IMR-90 (cell line): ENCODE measurements around the gene EML5. TPM values are rescaled to one million over a fixed set of nuclear protein-coding genes. Genes with fewer than 3 reads are reported as not detected.

ENCODE experiments used
- ATAC-seq: fragments of 200-7000 bp; cut with Tn5 transposase; 2 replicates; pipeline ENCODE4 v1.9.1; 2020; ENCODE audit warnings: low read depth, mild to moderate bottlenecking, moderate library complexity
- BruUV-seq: library from RNA; stranded (reverse); fragments of 400-500 nt; replicated peaks from 2 replicates; lab custom pipeline; 2021; lab: Mats Ljungman, UMichigan
- CTCF ChIA-PET: fragments of 300-600 bp; formaldehyde crosslinking; extraction: SDS; loops from one replicate; lab custom pipeline; 2021; ENCODE audit warnings: antibody characterized with exemption; lab: Yijun Ruan, JAX
- POLR2A ChIA-PET: fragments of 300-600 bp; sonication (Branson Sonifier 250); formaldehyde crosslinking; loops from one replicate; lab custom pipeline; 2022; ENCODE audit warnings: antibody characterized with exemption; ENCODE audit not compliant: unreplicated experiment; lab: Charles Lee
- DNase-seq: peaks from one replicate; pipeline ENCODE4 v3.0.0; 2013
- H2AFZ ChIP-seq: replicated peaks from 2 replicates; pipeline ENCODE3; 2013; ENCODE audit warnings: low read length, mild to moderate bottlenecking; ENCODE audit not compliant: poor library complexity
- H2AK5ac ChIP-seq: 2 replicates; pipeline ENCODE4 v1.6.1; 2013; ENCODE audit warnings: low read depth, low read length, inconsistent platforms
- H2AK9ac ChIP-seq: replicated peaks from 2 replicates; pipeline ENCODE3; 2013; ENCODE audit warnings: mild to moderate bottlenecking, low read depth, low read length, moderate library complexity; ENCODE audit not compliant: poor library complexity
- H2BK120ac ChIP-seq: 2 replicates; pipeline ENCODE4 v1.6.1; 2013; ENCODE audit warnings: low read depth, low read length, inconsistent platforms
- H2BK15ac ChIP-seq: 3 replicates; pipeline ENCODE4 v1.6.1; 2013; ENCODE audit warnings: low read depth, low read length, inconsistent platforms
- H2BK20ac ChIP-seq: 2 replicates; pipeline ENCODE4 v1.6.1; 2013; ENCODE audit warnings: low read depth, mild to moderate bottlenecking, inconsistent platforms, low read length, moderate library complexity
- H2BK5ac ChIP-seq: 2 replicates; pipeline ENCODE4 v1.6.1; 2013; ENCODE audit warnings: mild to moderate bottlenecking, low read depth, low read length, inconsistent platforms; ENCODE audit not compliant: poor library complexity, severe bottlenecking
- H3K14ac ChIP-seq: replicated peaks from 2 replicates; pipeline ENCODE4 v1.6.1; 2013; ENCODE audit warnings: low read depth, low read length, inconsistent platforms
- H3K18ac ChIP-seq: 2 replicates; pipeline ENCODE4 v1.6.1; 2013; ENCODE audit warnings: low read depth, low read length, control low read depth
- H3K23ac ChIP-seq: 2 replicates; pipeline ENCODE4 v1.6.1; 2013; ENCODE audit warnings: low read depth, low read length, inconsistent platforms
- H3K27ac ChIP-seq: 2 replicates; pipeline ENCODE4 v1.5.1; 2013; ENCODE audit warnings: mild to moderate bottlenecking, control low read depth, low read length; ENCODE audit not compliant: insufficient read depth
- H3K27me3 ChIP-seq: 2 replicates; pipeline ENCODE4 v1.6.1; 2013; ENCODE audit warnings: low read length; ENCODE audit not compliant: control insufficient read depth, insufficient read depth
- H3K36me3 ChIP-seq: 2 replicates; pipeline ENCODE4 v1.6.1; 2013; ENCODE audit warnings: low read length, mixed read lengths; ENCODE audit not compliant: control insufficient read depth, insufficient read depth
- H3K4ac ChIP-seq: 2 replicates; pipeline ENCODE4 v1.6.1; 2013; ENCODE audit warnings: low read depth, low read length, inconsistent platforms
- H3K4me1 ChIP-seq: 2 replicates; pipeline ENCODE4 v1.6.1; 2013; ENCODE audit warnings: low read length, mixed read lengths; ENCODE audit not compliant: control insufficient read depth, insufficient read depth
- H3K4me2 ChIP-seq: 2 replicates; pipeline ENCODE4 v1.6.1; 2013; ENCODE audit warnings: low read depth, mild to moderate bottlenecking, control low read depth, low read length, moderate library complexity
- H3K4me3 ChIP-seq: 2 replicates; pipeline ENCODE4 v1.5.1; 2013; ENCODE audit warnings: low read depth, mild to moderate bottlenecking, control low read depth, low read length, moderate library complexity; ENCODE audit not compliant: insufficient read depth
- H3K56ac ChIP-seq: 2 replicates; pipeline ENCODE4 v1.6.1; 2013; ENCODE audit warnings: low read length, inconsistent platforms; ENCODE audit not compliant: insufficient read depth; ENCODE audit errors: extremely low read depth
- H3K79me1 ChIP-seq, 2 experiments: 2 replicates each; pipeline ENCODE4 v1.6.1; 2013; ENCODE audit warnings: low read length in 2 of 2, inconsistent platforms in 1 of 2, low read depth in 1 of 2
- H3K9ac ChIP-seq: 2 replicates; pipeline ENCODE4 v1.6.1; 2013; ENCODE audit warnings: low read depth, low read length, control low read depth
- H3K9me1 ChIP-seq: 2 replicates; pipeline ENCODE4 v1.6.1; 2013; ENCODE audit warnings: low read length, inconsistent platforms; ENCODE audit not compliant: insufficient read depth
- H3K9me3 ChIP-seq: 2 replicates; pipeline ENCODE4 v1.6.1; 2013; ENCODE audit warnings: low read length; ENCODE audit not compliant: control insufficient read depth, insufficient read depth
- H4K20me1 ChIP-seq: 2 replicates; pipeline ENCODE4 v1.6.1; 2013; ENCODE audit warnings: low read length, inconsistent platforms; ENCODE audit not compliant: insufficient read depth
- H4K5ac ChIP-seq: 2 replicates; pipeline ENCODE4 v1.6.1; 2013; ENCODE audit warnings: mild to moderate bottlenecking, low read depth, low read length, control low read depth
- H4K8ac ChIP-seq, 2 experiments: 2 replicates each; pipeline ENCODE4 v1.6.1; 2013; ENCODE audit warnings: low read depth in 2 of 2, low read length in 2 of 2, control low read depth in 1 of 2, inconsistent platforms in 1 of 2
- H4K91ac ChIP-seq: 2 replicates; pipeline ENCODE4 v1.6.1; 2013; ENCODE audit warnings: low read depth, low read length, inconsistent platforms; ENCODE audit not compliant: insufficient read depth
- CEBPB ChIP-seq: IDR thresholded peaks from 2 replicates; pipeline ENCODE4 v1.6.1; 2012; ENCODE audit warnings: low read depth, low read length, improper control_type of control experiment
- MAFK ChIP-seq: IDR thresholded peaks from 2 replicates; pipeline ENCODE4 v1.6.1; 2012; ENCODE audit warnings: low read depth, low read length, improper control_type of control experiment
- RFX5 ChIP-seq: IDR thresholded peaks from 2 replicates; pipeline ENCODE4 v1.8.0; 2012; ENCODE audit warnings: low read depth, mild to moderate bottlenecking, low read length, moderate library complexity
- SMC3 ChIP-seq: fragments of 150-350 bp; IDR thresholded peaks from 2 replicates; pipeline ENCODE4 v1.6.1; 2016; ENCODE audit warnings: low read depth, mild to moderate bottlenecking, antibody characterized with exemption, low read length, moderate library complexity
- WGBS, 2 experiments: methylation state at CpG; one replicate each; pipeline versions ENCODE4 v1.1.5 to v1.1.7; 2013; ENCODE audit warnings: missing lambda C conversion rate in 2 of 2; ENCODE audit not compliant: insufficient read length in 1 of 2; ENCODE audit errors: extremely low coverage in 2 of 2; 5-methylcytosine and 5-hydroxymethylcytosine counted together
- dilution Hi-C: fragments of 300-500 bp; cut with HindIII; formaldehyde crosslinking; loops from one replicate; pipeline ENCODE4 v1.14.3; 2018; ENCODE audit warnings: low sequenced_read_pairs; ENCODE audit not compliant: unreplicated experiment
- in situ Hi-C: fragments of 300-500 bp; cut with MboI; formaldehyde crosslinking; loops from 3 replicates; pipeline ENCODE4 v1.14.3; 2019; ENCODE audit warnings: low sequenced_read_pairs, inconsistent platforms, mixed read lengths
- intact Hi-C: fragments of 100-400 bp; cut with micrococcal nuclease; formaldehyde crosslinking; loops from 2 replicates; pipeline ENCODE4 v1.10.0; 2022
- polyA plus RNA-seq, 3 experiments: library from polyadenylated mRNA; depleted of rRNA; stranded (reverse); fragments of >200 nt; gene quantifications; 2 replicates each; pipeline ENCODE4 v1.2.3, GENCODE V29; 2012; ENCODE audit warnings: low replicate concordance in 1 of 3
- total RNA-seq: library from RNA; depleted of rRNA; stranded (reverse); fragments of >200 nt; gene quantifications from 2 replicates; pipeline ENCODE4 v1.2.3, GENCODE V29; 2012

EML5 gene
- total and polyA plus RNA-seq, 2 of the 4 experiments (the other 2 are of a cell fraction), result 8.1 to 22.2 TPM

- Histone ChIP-seq H2AFZ (no peak overlapping the region), H3K23ac (0 out of 2 replicates have a peak overlapping the region, but pooled peaks have one; percentile 45), H2BK120ac (peak overlapping the region; percentile 53), H2AK5ac (no peak overlapping the region), H2BK5ac (peak overlapping the region; percentile 75), H3K9ac (no peak overlapping the region), H3K14ac (peak overlapping the region; percentile 69; the same call in 1 of the 2 replicates), H3K4me1 (peaks cover 17% of the 10 kb centered on the region), H2BK15ac (peak overlapping the region; percentile 81; the same call in 2 of the 3 replicates), H2BK20ac (peak overlapping the region; percentile 69), H4K8ac (peak overlapping the region in 1 of 2 experiments; percentile 72; a peak in 2 of 4 replicates), H4K5ac (no peak overlapping the region; the same call in 1 of the 2 replicates), H3K27ac (no peak overlapping the region), H2AK9ac (no peak overlapping the region), H3K9me3 (no peaks in the 10 kb centered on the region), H3K36me3 (peaks cover 4% of the 10 kb centered on the region), H3K4me3 (no peak overlapping the region), H3K18ac (peak overlapping the region; percentile 69; the same call in 1 of the 2 replicates), H4K20me1 (no peaks in the 10 kb centered on the region), H3K9me1 (peaks cover 6% of the 10 kb centered on the region), H3K4ac (peak overlapping the region; percentile 88; the same call in 1 of the 2 replicates), H3K27me3 (no peaks in the 10 kb centered on the region), H3K4me2 (no peak overlapping the region), H4K91ac (peak overlapping the region; percentile 67; the same call in 1 of the 2 replicates), H3K56ac (no peak overlapping the region), H3K79me1 (peaks cover 20 to 42% of the 10 kb centered on the region in 2 experiments)
- in situ Hi-C loops (no loop called here), dilution Hi-C loops (no loop called here), intact Hi-C loops (no loop called here)
- ChIA-PET CTCF (interaction anchor here (0.7 to 1.3 kb wide), 2 partner anchors 170 to 799 kb away, joined by 3 to 4 read pairs; no protein-coding TSS in a partner anchor), POLR2A (no interaction called here)
- ATAC-seq (no peak), DNase-seq (no peak)
- TF ChIP-seq MAFK (no peak), SMC3 (no peak), CEBPB (no peak), RFX5 (no peak)
- no TSS peak for BruUV-seq
- WGBS, 2 experiments, result no CpG with 5 or more reads among the region's 1 CpG
Measured at GRCh38 chr14:88837495-88837894, 44.7 kb upstream of the EML5 start.
